Activated CD4-positive, alpha-beta T cell treated with anti-CD3 and anti-CD28 coated beads, Interleukin-2, amount 10 ng/mL, durations not matched to agents 24 days and 14 days (primary cell): Measurements from ENCODE around the gene IDUA. TPM values are rescaled to one million over a fixed set of nuclear protein-coding genes. Genes with fewer than 3 reads are reported as not detected.
"Not testable (repeated sequence)": the region's sequence is repeated elsewhere in the genome, so short reads cannot be mapped to it uniquely, and the experiment has no call there.

Source experiments
- DNase-seq: peaks from one replicate; pipeline ENCODE4 v3.0.0; 2022
- H3K27ac Mint-ChIP-seq: one replicate; pipeline ENCODE4 v1.8.0; 2022; ENCODE audit warnings: mild to moderate bottlenecking, mixed read lengths
- H3K27me3 Mint-ChIP-seq: one replicate; pipeline ENCODE4 v1.8.0; 2022; ENCODE audit warnings: mixed read lengths
- H3K36me3 Mint-ChIP-seq: one replicate; pipeline ENCODE4 v1.8.0; 2022; ENCODE audit warnings: low read depth, mild to moderate bottlenecking, mixed read lengths
- H3K4me1 Mint-ChIP-seq: one replicate; pipeline ENCODE4 v1.8.0; 2021; ENCODE audit warnings: mixed read lengths
- H3K4me3 Mint-ChIP-seq: one replicate; pipeline ENCODE4 v1.8.0; 2022; ENCODE audit warnings: mild to moderate bottlenecking, moderate library complexity, mixed read lengths
- H3K9me3 Mint-ChIP-seq: one replicate; pipeline ENCODE4 v1.8.0; 2021; ENCODE audit warnings: mixed read lengths
- intact Hi-C: fragments of 100-400 bp; cut with micrococcal nuclease; formaldehyde crosslinking; loops from one replicate; pipeline ENCODE4 v1.15.1; 2023
- total RNA-seq: library from RNA; stranded (reverse); gene quantifications from 2 replicates; pipeline ENCODE4 v1.2.3, GENCODE V29; 2022

The IDUA gene
- total RNA-seq, 1 donor from 2014 or later, result 30.4 TPM

- Mint-ChIP-seq H3K4me1 (peaks cover 8% of the 10 kb centered on the region), H3K27ac (no peak overlapping the region), H3K9me3 (no peaks in the 10 kb centered on the region), H3K27me3 (peaks cover 14% of the 10 kb centered on the region), H3K4me3 (no peak overlapping the region), H3K36me3 (no peaks in the 10 kb centered on the region)
- intact Hi-C loops, result no loop called here
- DNase-seq, result no peak
Observed at GRCh38 chr4:1053080-1053661, 66.3 kb downstream of the IDUA start.

GRCh38 chr4:1053891-1054290 lies 67.0 kb downstream of the IDUA start:
- H3K36me3 Mint-ChIP-seq, H3K4me3 Mint-ChIP-seq, H3K4me1 Mint-ChIP-seq, H3K27ac Mint-ChIP-seq, intact Hi-C loops, DNase-seq, H3K9me3 Mint-ChIP-seq: not testable (repeated sequence)
- H3K27me3 Mint-ChIP-seq, result peaks cover 14% of the 10 kb centered on the region

Other genes starting within 250 kb of the IDUA start
- 1.0 and 1.7 TPM in 2 replicates for gene CPLX1, start 160.9 kb upstream of the IDUA start, total RNA-seq
- gene GAK, start 54.7 kb upstream of the IDUA start, total RNA-seq, result 131 and 147 TPM in 2 replicates
- 12.7 and 13.9 TPM in 2 replicates for gene TMEM175, start 54.6 kb upstream of the IDUA start, total RNA-seq
- gene DGKQ, start 13.5 kb upstream of the IDUA start, total RNA-seq, result 15.2 and 16.6 TPM in 2 replicates
- gene SLC26A1, start 6.4 kb downstream of the IDUA start, total RNA-seq, result 0.26 TPM in 1 of 2 replicates, not detected in the other
- gene FGFRL1, start 24.6 kb downstream of the IDUA start, total RNA-seq, result 18.2 and 18.9 TPM in 2 replicates
- gene RNF212, start 126.5 kb downstream of the IDUA start, total RNA-seq, result 1.0 and 1.8 TPM in 2 replicates
- 20.7 and 21.6 TPM in 2 replicates for gene SPON2, start 185.5 kb downstream of the IDUA start, total RNA-seq